H1 (cell line): ENCODE data around the gene RBM20. TPM values are rescaled to one million over a fixed set of nuclear protein-coding genes. Genes with fewer than 3 reads are reported as not detected.

Experiments
- CTCF ChIA-PET: fragments of 300-600 bp; sonication (Branson Sonifier 250); formaldehyde crosslinking; loops from one replicate; lab custom pipeline; 2021; ENCODE audit not compliant: partially characterized antibody; lab: Charles Lee
- POLR2A ChIA-PET: fragments of 300-600 bp; sonication (Branson Sonifier 250); formaldehyde crosslinking; loops from one replicate; lab custom pipeline; 2021; ENCODE audit warnings: inconsistent platforms; ENCODE audit not compliant: partially characterized antibody; lab: Charles Lee
- DNase-seq, 2 experiments: peaks; one replicate each; pipeline versions ENCODE4 v3.0.0 to v3.0.0-alpha.2; 2010 to 2022; ENCODE audit warnings: low spot score in 2 of 2, low read depth in 1 of 2, mixed read lengths in 1 of 2
- FAIRE-seq: peaks from 2 replicates; lab custom pipeline; 2011; peaks lifted over from hg19 to GRCh38; lab: Jason Lieb, UNC
- H2AFZ ChIP-seq: 2 replicates; pipeline ENCODE4 v1.8.1; 2012; ENCODE audit warnings: low read length, inconsistent platforms
- H2AK5ac ChIP-seq: 2 replicates; pipeline ENCODE4 v1.6.1; 2013; ENCODE audit warnings: low read depth, low read length
- H2BK120ac ChIP-seq: replicated peaks from 2 replicates; pipeline ENCODE3; 2013; ENCODE audit warnings: low read depth, low read length, inconsistent platforms
- H2BK12ac ChIP-seq: 2 replicates; pipeline ENCODE4 v1.6.1; 2013; ENCODE audit warnings: low read depth, low read length
- H2BK15ac ChIP-seq: 2 replicates; pipeline ENCODE4 v1.6.1; 2013; ENCODE audit warnings: low read length
- H2BK20ac ChIP-seq: 2 replicates; pipeline ENCODE4 v1.6.1; 2013; ENCODE audit warnings: low read length
- H2BK5ac ChIP-seq: 2 replicates; pipeline ENCODE4 v1.6.1; 2013; ENCODE audit warnings: low read depth, low read length
- H3K14ac ChIP-seq: 2 replicates; pipeline ENCODE4 v1.6.1; 2013; ENCODE audit warnings: inconsistent platforms; ENCODE audit not compliant: insufficient read length
- H3K18ac ChIP-seq: 2 replicates; pipeline ENCODE4 v1.6.1; 2013; ENCODE audit warnings: low read length; ENCODE audit errors: extremely low read depth
- H3K23ac ChIP-seq: 2 replicates; pipeline ENCODE4 v1.6.1; 2013; ENCODE audit warnings: inconsistent platforms; ENCODE audit not compliant: insufficient read length
- H3K23me2 ChIP-seq: 2 replicates; pipeline ENCODE4 v1.6.1; 2013; ENCODE audit warnings: low read depth, low read length
- H3K27ac ChIP-seq: 2 replicates; pipeline ENCODE4 v1.6.1; 2011; ENCODE audit warnings: low read depth, low read length, inconsistent platforms
- H3K27me3 ChIP-seq, 4 experiments: replicated peaks in 1 of 4; 1 replicate in 1 of 4; 2 replicates in 3 of 4; pipeline versions ENCODE4 v1.6.1 to v1.8.1; 2011 to 2013; ENCODE audit warnings: low read length in 3 of 4, mild to moderate bottlenecking in 3 of 4, inconsistent platforms in 2 of 4, mixed read lengths in 2 of 4, moderate library complexity in 1 of 4; ENCODE audit not compliant: control insufficient read depth in 3 of 4, insufficient read depth in 3 of 4; ENCODE audit errors: extremely low read depth in 1 of 4
- H3K36me3 ChIP-seq, 4 experiments: 2 replicates each; pipeline versions ENCODE4 v1.6.1 to v1.8.1; 2011 to 2013; ENCODE audit warnings: mild to moderate bottlenecking in 4 of 4, low read length in 3 of 4, moderate library complexity in 2 of 4, control low read depth in 1 of 4, inconsistent platforms in 1 of 4; ENCODE audit not compliant: insufficient read depth in 4 of 4, control insufficient read depth in 2 of 4
- H3K4ac ChIP-seq: replicated peaks from 2 replicates; pipeline ENCODE3; 2013; ENCODE audit warnings: low read length, low read depth, mixed read lengths, inconsistent platforms; ENCODE audit not compliant: insufficient read length
- H3K4me1 ChIP-seq, 4 experiments: replicated peaks in 1 of 4; 1 replicate in 1 of 4; 2 replicates in 3 of 4; pipeline versions ENCODE4 v1.6.1 to v1.8.1; 2011 to 2013; ENCODE audit warnings: low read length in 3 of 4, inconsistent platforms in 2 of 4, mixed read lengths in 1 of 4; ENCODE audit not compliant: insufficient read depth in 4 of 4, control insufficient read depth in 3 of 4
- H3K4me2 ChIP-seq, 2 experiments: 2 replicates each; pipeline versions ENCODE4 v1.6.1 to v1.8.1; 2011 to 2013; ENCODE audit warnings: low read depth in 2 of 2, low read length in 2 of 2, control low read depth in 1 of 2, inconsistent platforms in 1 of 2, mild to moderate bottlenecking in 1 of 2; ENCODE audit not compliant: insufficient read depth in 1 of 2
- H3K4me3 ChIP-seq, 4 experiments: fragments of 200-600, 300-600 bp in 1 of 4; sonication (generic), shearing (Covaris generic), sonication (Bioruptor Twin) in 1 of 4; 2 replicates each; pipeline versions ENCODE4 v1.5.1 to v1.8.1; 2011 to 2016; ENCODE audit warnings: low read length in 4 of 4, low read depth in 3 of 4, control low read depth in 2 of 4, inconsistent platforms in 2 of 4, mild to moderate bottlenecking in 2 of 4, mixed read lengths in 1 of 4, moderate library complexity in 1 of 4; ENCODE audit not compliant: insufficient read depth in 2 of 4; ENCODE audit errors: extremely low read depth in 1 of 4
- H3K56ac ChIP-seq: replicated peaks from 2 replicates; pipeline ENCODE3; 2013; ENCODE audit warnings: low read depth, mild to moderate bottlenecking, mixed read lengths, low read length, inconsistent platforms; ENCODE audit not compliant: insufficient read length
- H3K79me1 ChIP-seq: 2 replicates; pipeline ENCODE4 v1.6.1; 2013; ENCODE audit warnings: low read depth, low read length, control low read depth
- H3K79me2 ChIP-seq, 2 experiments: 2 replicates each; pipeline versions ENCODE4 v1.6.1 to v1.8.1; 2012 to 2013; ENCODE audit warnings: low read length in 2 of 2, mild to moderate bottlenecking in 2 of 2, inconsistent platforms in 1 of 2; ENCODE audit not compliant: insufficient read depth in 2 of 2, control insufficient read depth in 1 of 2
- H3K9ac ChIP-seq, 4 experiments: replicated peaks in 1 of 4; 1 replicate in 1 of 4; 2 replicates in 3 of 4; pipeline versions ENCODE4 v1.6.1 to v1.8.1; 2011 to 2013; ENCODE audit warnings: low read depth in 3 of 4, low read length in 3 of 4, control low read depth in 2 of 4, mild to moderate bottlenecking in 2 of 4, moderate library complexity in 2 of 4, inconsistent platforms in 1 of 4; ENCODE audit errors: extremely low read depth in 1 of 4
- H3K9me3 ChIP-seq, 2 experiments: 2 replicates each; pipeline versions ENCODE4 v1.6.1 to v1.8.1; 2012 to 2013; ENCODE audit warnings: mild to moderate bottlenecking in 2 of 2, moderate library complexity in 2 of 2, control low read depth in 1 of 2, inconsistent platforms in 1 of 2, low read depth in 1 of 2, low read length in 1 of 2, mixed read lengths in 1 of 2; ENCODE audit not compliant: insufficient read depth in 2 of 2
- H4K20me1 ChIP-seq, 2 experiments: replicated peaks in 1 of 2; 2 replicates each; pipeline versions ENCODE3 to v1.8.1; 2011 to 2013; ENCODE audit warnings: inconsistent platforms in 2 of 2, low read length in 2 of 2, mild to moderate bottlenecking in 1 of 2; ENCODE audit not compliant: insufficient read depth in 2 of 2, control insufficient read depth in 1 of 2
- H4K5ac ChIP-seq: 2 replicates; pipeline ENCODE4 v1.6.1; 2013; ENCODE audit warnings: low read length, low read depth, mixed read lengths, inconsistent platforms; ENCODE audit not compliant: insufficient read length
- H4K8ac ChIP-seq: 2 replicates; pipeline ENCODE4 v1.8.0; 2013; ENCODE audit warnings: mild to moderate bottlenecking, moderate library complexity, low read length, inconsistent platforms; ENCODE audit not compliant: insufficient read depth; ENCODE audit errors: extremely low read depth
- H4K91ac ChIP-seq: replicated peaks from 2 replicates; pipeline ENCODE3; 2013; ENCODE audit warnings: low read length, mixed read lengths, inconsistent platforms; ENCODE audit not compliant: insufficient read length
- CBX8 ChIP-seq: fragments of 300-800, 300-1000 bp; sonication (generic); IDR thresholded peaks from 2 replicates; pipeline ENCODE4 v1.7.1; 2016; ENCODE audit warnings: low read depth, low read length, borderline replicate concordance
- EGR1 ChIP-seq: IDR thresholded peaks from 2 replicates; pipeline ENCODE4 v1.6.1; 2011; ENCODE audit warnings: low read depth, low read length, borderline replicate concordance
- EP300 ChIP-seq, 2 experiments: IDR thresholded peaks; 1 replicate in 1 of 2; 2 replicates in 1 of 2; pipeline ENCODE4 v1.6.1; 2011 to 2012; ENCODE audit warnings: low read depth in 2 of 2, low read length in 2 of 2, mild to moderate bottlenecking in 2 of 2, borderline replicate concordance in 1 of 2, inconsistent platforms in 1 of 2, moderate library complexity in 1 of 2
- KDM5A ChIP-seq: fragments of 200-600 bp; IDR thresholded peaks from 2 replicates; pipeline ENCODE4 v1.7.1; 2012; ENCODE audit warnings: mild to moderate bottlenecking, low read length, inconsistent platforms, mixed read lengths
- MAFK ChIP-seq: IDR thresholded peaks from 2 replicates; pipeline ENCODE4 v1.6.1; 2012; ENCODE audit warnings: low read depth, mild to moderate bottlenecking, improper control_type of control experiment, low read length
- RNF2 ChIP-seq: fragments of 200-900, 300-1000 bp; sonication (generic); IDR thresholded peaks from 2 replicates; pipeline ENCODE4 v1.7.1; 2016; ENCODE audit warnings: borderline replicate concordance, low read depth, mild to moderate bottlenecking, antibody characterized with exemption, low read length; ENCODE audit not compliant: poor library complexity, severe bottlenecking; ENCODE audit errors: missing control alignments
- SIX5 ChIP-seq: IDR thresholded peaks from 2 replicates; pipeline ENCODE4 v1.6.1; 2011; ENCODE audit warnings: mild to moderate bottlenecking, low read depth, low read length
- WGBS, 2 experiments: shearing (Covaris generic) in 1 of 2; methylation state at CpG; one replicate each; pipeline versions ENCODE4 v1.1.6 to v1.1.7; 2013 to 2015; ENCODE audit warnings: low lambda C conversion rate in 2 of 2, mixed read lengths in 2 of 2, inconsistent platforms in 1 of 2, low coverage in 1 of 2, missing lambda C conversion rate in 1 of 2; ENCODE audit not compliant: insufficient replicate concordance in 2 of 2, insufficient coverage in 1 of 2, insufficient read length in 1 of 2; ENCODE audit errors: extremely low coverage in 1 of 2, missing lambda C conversion rate in 1 of 2; 5-methylcytosine and 5-hydroxymethylcytosine counted together
- polyA plus RNA-seq, 7 experiments: library from polyadenylated mRNA; depleted of rRNA in 3 of 7; stranded (reverse) in 5 of 7; unstranded in 2 of 7; fragments of >200 nt in 5 of 7; fragments of 200-250 nt in 2 of 7; gene quantifications; 1 replicate in 5 of 7; 2 replicates in 1 of 7; 4 replicates in 1 of 7; pipeline versions ENCODE4 v1.2.1 to v1.2.3, GENCODE V29; 2011 to 2013; ENCODE audit warnings: missing spikeins in 2 of 7, mixed read lengths in 2 of 7
- total RNA-seq: library from RNA; stranded (reverse); fragmentation: NEBNext Ultra II Directional; extraction: Animal tissue kit (Norgen Biotek cat#: 25700); gene quantifications from 2 replicates; pipeline ENCODE4 v1.2.1, GENCODE V29; 2021

The RBM20 gene
- total and polyA plus RNA-seq, 2 of the 8 experiments (the other 6 are each of a cell fraction or from before 2014, with no cell fraction given): 0.05 to 0.63 TPM

- POLR2A ChIA-PET: no interaction called here
- FAIRE-seq: no peak
- CTCF ChIA-PET: no interaction called here
Observed at GRCh38 chr10:110695539-110695886, 51.4 kb downstream of the RBM20 start.

More at GRCh38 chr10:110695539-110695886, 51.4 kb downstream of the RBM20 start:
- no peak overlapping the region for H3K4me3 ChIP-seq
- no peaks in the 10 kb centered on the region for H3K36me3 ChIP-seq
- H2BK15ac ChIP-seq: no peak overlapping the region
- no peak overlapping the region for H2BK12ac ChIP-seq
- no peak overlapping the region for H3K4me2 ChIP-seq
- no peak overlapping the region for H4K5ac ChIP-seq
- H2BK5ac ChIP-seq: no peak overlapping the region
- TF ChIP-seq RNF2 (no peak), SIX5 (no peak), EGR1 (no peak), KDM5A (no peak), CBX8 (no peak), EP300 (IDR thresholded peaks at IDR 0.05; ENCODE audit: borderline replicate concordance in 1 of 2, low read depth in 2 of 2, low read length in 2 of 2) (no peak), MAFK (no peak)
- peaks cover 0 to 2% of the 10 kb centered on the region in 2 experiments for H4K20me1 ChIP-seq
- H3K14ac ChIP-seq: no peak overlapping the region
- no peak for DNase-seq
- no peak overlapping the region for H2AK5ac ChIP-seq
- no peak overlapping the region for H4K91ac ChIP-seq
- no peak overlapping the region for H2BK120ac ChIP-seq
- H2BK20ac ChIP-seq: no peak overlapping the region
- H3K79me2 ChIP-seq: no peaks in the 10 kb centered on the region
- WGBS, 2 experiments: 93% methylated on average over 2 of the region's 2 CpGs; no CpG with 5 or more reads in 1 of the 2 experiments
- H3K27ac ChIP-seq: no peak overlapping the region
- H4K8ac ChIP-seq: no peak overlapping the region
- no peak overlapping the region for H3K9ac ChIP-seq
- no peaks in the 10 kb centered on the region for H3K79me1 ChIP-seq
- H3K23me2 ChIP-seq: no peaks in the 10 kb centered on the region
- no peaks in the 10 kb centered on the region for H3K27me3 ChIP-seq
- no peaks in the 10 kb centered on the region; a peak in 1 of 7 replicates for H3K4me1 ChIP-seq
- H3K23ac ChIP-seq: no peak overlapping the region
- no peak overlapping the region for H2AFZ ChIP-seq
- no peak overlapping the region for H3K56ac ChIP-seq
- H3K18ac ChIP-seq: no peak overlapping the region
- no peak overlapping the region for H3K4ac ChIP-seq
- H3K9me3 ChIP-seq: 0 out of 4 replicates have a peak, but pooled peaks cover 0 to 6% of the 10 kb centered on the region in 2 experiments
